ENCODE results near the gene REV1.
"Not testable (repeated sequence)": the region's sequence is repeated elsewhere in the genome, so short reads cannot be mapped to it uniquely, and the experiment has no call there.

REV1 gene

GRCh38 chr2:99380376-99381010 lies 109.3 kb downstream of the REV1 start:
- no peak for TF ChIP-seq CTCF (IDR thresholded peaks at IDR 0.05; ENCODE audit: insufficient read depth, low read length, poor library complexity, severe bottlenecking)
- H3K27me3 ChIP-seq (replicated peaks; ENCODE audit: control insufficient read depth, insufficient read depth, low read length), result no peaks in the 10 kb centered on the region
- DNase-seq (ENCODE audit: extremely low read depth, insufficient read length), result peak; percentile 11
- peaks cover 4% of the 10 kb centered on the region for H3K36me3 ChIP-seq (ENCODE audit: control insufficient read depth, insufficient read depth, low read length)
- H3K4me3 ChIP-seq (replicated peaks; ENCODE audit: low read depth, low read length), result no peak overlapping the region

GRCh38 chr2:99377879-99378278 lies 111.9 kb downstream of the REV1 start:
- Histone ChIP-seq H3K27me3 (replicated peaks; ENCODE audit: control insufficient read depth, insufficient read depth, low read length) (no peaks in the 10 kb centered on the region), H3K36me3 (ENCODE audit: control insufficient read depth, insufficient read depth, low read length) (peaks cover 2% of the 10 kb centered on the region), H3K4me3 (replicated peaks; ENCODE audit: low read depth, low read length) (no peak overlapping the region)
- no peak for TF ChIP-seq CTCF (IDR thresholded peaks at IDR 0.05; ENCODE audit: insufficient read depth, low read length, poor library complexity, severe bottlenecking)
- no peak for DNase-seq (ENCODE audit: extremely low read depth, insufficient read length)

GRCh38 chr2:99376254-99376864 lies 113.5 kb downstream of the REV1 start:
- H3K27me3 ChIP-seq (replicated peaks; ENCODE audit: control insufficient read depth, insufficient read depth, low read length), result no peaks in the 10 kb centered on the region
- no peak for TF ChIP-seq CTCF (IDR thresholded peaks at IDR 0.05; ENCODE audit: insufficient read depth, low read length, poor library complexity, severe bottlenecking)
- no peak overlapping the region for H3K4me3 ChIP-seq (replicated peaks; ENCODE audit: low read depth, low read length)
- peaks cover 2% of the 10 kb centered on the region for H3K36me3 ChIP-seq (ENCODE audit: control insufficient read depth, insufficient read depth, low read length)
- no peak for DNase-seq (ENCODE audit: extremely low read depth, insufficient read length)

- no peak for DNase-seq (ENCODE audit: extremely low read depth, insufficient read length)
- no peak overlapping the region for H3K4me3 ChIP-seq (replicated peaks; ENCODE audit: low read depth, low read length)
- no peak for TF ChIP-seq CTCF (IDR thresholded peaks at IDR 0.05; ENCODE audit: insufficient read depth, low read length, poor library complexity, severe bottlenecking)
- peaks cover 2% of the 10 kb centered on the region for H3K36me3 ChIP-seq (ENCODE audit: control insufficient read depth, insufficient read depth, low read length)
- no peaks in the 10 kb centered on the region for H3K27me3 ChIP-seq (replicated peaks; ENCODE audit: control insufficient read depth, insufficient read depth, low read length)
Observed at GRCh38 chr2:99374747-99375146, 115.1 kb downstream of the REV1 start.

GRCh38 chr2:99373144-99373543 lies 116.7 kb downstream of the REV1 start:
- DNase-seq (ENCODE audit: extremely low read depth, insufficient read length), result no peak
- no peak overlapping the region for H3K4me3 ChIP-seq (replicated peaks; ENCODE audit: low read depth, low read length)
- no peaks in the 10 kb centered on the region for H3K27me3 ChIP-seq (replicated peaks; ENCODE audit: control insufficient read depth, insufficient read depth, low read length)
- H3K36me3 ChIP-seq (ENCODE audit: control insufficient read depth, insufficient read depth, low read length), result peaks cover 2% of the 10 kb centered on the region
- no peak for TF ChIP-seq CTCF (IDR thresholded peaks at IDR 0.05; ENCODE audit: insufficient read depth, low read length, poor library complexity, severe bottlenecking)

- H3K27me3 ChIP-seq (replicated peaks; ENCODE audit: control insufficient read depth, insufficient read depth, low read length); H3K36me3 ChIP-seq (ENCODE audit: control insufficient read depth, insufficient read depth, low read length); DNase-seq (ENCODE audit: extremely low read depth, insufficient read length); H3K4me3 ChIP-seq (replicated peaks; ENCODE audit: low read depth, low read length): not testable (repeated sequence)
Observed at GRCh38 chr2:99368854-99369253, 121.0 kb downstream of the REV1 start.

All from GM06990 (cell line).